Kidney (tissue), 14 donors: ENCODE measurements around the gene PHACTR1. TPM values are rescaled to one million over a fixed set of nuclear protein-coding genes. Genes with fewer than 3 reads are reported as not detected.

ENCODE experiments used
- DNase-seq, 5 donors: peaks; one replicate each; pipeline ENCODE4 v3.0.0-alpha.2; 2013 to 2020
- FAIRE-seq: peaks from 2 replicates; lab custom pipeline; 2012; peaks lifted over from hg19 to GRCh38; lab: Jason Lieb, UNC
- H3K27ac ChIP-seq, 2 donors: one replicate each; pipeline ENCODE4 v1.7.0; 2013; ENCODE audit warnings: low read depth in 2 of 2, low read length in 2 of 2, inconsistent platforms in 1 of 2
- H3K27me3 ChIP-seq: one replicate; pipeline ENCODE4 v1.7.1; 2013; ENCODE audit warnings: low read length, inconsistent platforms; ENCODE audit not compliant: control insufficient read depth, insufficient read depth
- H3K36me3 ChIP-seq, 3 donors: one replicate each; pipeline versions ENCODE4 v1.7.0 to v1.7.1; 2013; ENCODE audit warnings: low read length in 3 of 3, control low read depth in 1 of 3, inconsistent platforms in 1 of 3; ENCODE audit not compliant: insufficient read depth in 3 of 3, control insufficient read depth in 2 of 3
- H3K4me1 ChIP-seq, 3 donors: one replicate each; pipeline versions ENCODE4 v1.7.0 to v1.7.1; 2013; ENCODE audit warnings: low read length in 3 of 3, inconsistent platforms in 1 of 3, low read depth in 1 of 3; ENCODE audit not compliant: control insufficient read depth in 2 of 3, insufficient read depth in 2 of 3
- H3K4me3 ChIP-seq, 3 donors: one replicate each; pipeline versions ENCODE4 v1.7.0 to v1.8.1; 2013; ENCODE audit warnings: low read length in 3 of 3, control low read depth in 1 of 3, inconsistent platforms in 1 of 3
- H3K9ac ChIP-seq, 3 donors: one replicate each; pipeline versions ENCODE4 v1.7.0 to v1.7.1; 2013; ENCODE audit warnings: low read length in 3 of 3, control low read depth in 1 of 3, inconsistent platforms in 1 of 3
- H3K9me3 ChIP-seq, 3 donors: one replicate each; pipeline versions ENCODE4 v1.7.0 to v1.7.1; 2013; ENCODE audit warnings: low read length in 3 of 3, control low read depth in 1 of 3, inconsistent platforms in 1 of 3; ENCODE audit not compliant: control insufficient read depth in 2 of 3, insufficient read depth in 1 of 3
- intact Hi-C: fragments of 100-400 bp; cut with DNase I; formaldehyde crosslinking; loops from one replicate; pipeline ENCODE4 v1.11.1; 2022
- polyA plus RNA-seq: library from polyadenylated mRNA; stranded (reverse); fragments of 350-450 nt; fragmentation: Illumina TruSeq; extraction: RNeasy Lipid Tissue Mini Kit (QIAGEN cat#74804); gene quantifications from one replicate; pipeline ENCODE4 v1.2.3, GENCODE V29; 2014; ENCODE audit warnings: low read depth, low replicate concordance; ENCODE audit not compliant: insufficient read depth
- total RNA-seq: library from RNA; stranded (reverse); fragmentation: NEBNext Ultra II Directional; extraction: Animal tissue kit (Norgen Biotek cat#: 25700); gene quantifications from one replicate; pipeline ENCODE4 v1.2.1, GENCODE V29; 2021
- TF ChIP-seq, protein P1 (sequence below): IDR thresholded peaks from 3 replicates; pipeline ENCODE4 v1.5.1; 2012; ENCODE audit warnings: mild to moderate bottlenecking, moderate library complexity, borderline replicate concordance; ENCODE audit not compliant: insufficient read depth; ENCODE audit errors: extremely low read depth
- donor health status: control.
- donor health status: control.
- donor health status: control.
- donor health status: control.
- donor health status: control.
- donor health status: DM: yes; HTN: yes; CAD: no.
- donor health status: Normal renal cell carcinoma (clear cell type).

The PHACTR1 gene
- total and polyA plus RNA-seq, 2 donors from 2014 or later, result 3.3 to 33.6 TPM

DNA sequence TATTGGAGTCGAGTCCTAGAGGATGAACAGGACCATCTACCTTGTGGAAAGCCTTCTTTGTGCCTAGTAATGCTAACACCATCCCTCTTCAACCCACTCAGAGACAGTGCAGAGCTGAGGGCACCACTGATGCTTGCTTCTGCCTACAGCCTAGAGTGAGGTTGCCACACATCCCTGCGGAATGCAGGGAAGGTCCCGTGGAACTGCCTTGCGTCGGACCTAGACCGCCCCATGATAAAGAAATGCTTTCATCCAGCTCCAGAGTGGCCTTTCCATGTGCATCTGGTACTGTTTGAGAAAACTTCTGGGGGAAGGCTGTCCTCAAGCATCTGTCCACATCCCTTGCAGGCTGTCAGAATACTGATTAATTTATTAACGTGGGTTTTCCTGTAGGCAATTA is 168.4 kb downstream of the PHACTR1 start:
- Histone ChIP-seq H3K27me3 (no peaks in the 10 kb centered on the region), H3K27ac (no peak overlapping the region), H3K4me3 (no peak overlapping the region), H3K4me1 (no peaks in the 10 kb centered on the region), H3K9ac (no peak overlapping the region), H3K9me3 (no peaks in the 10 kb centered on the region), H3K36me3 (no peaks in the 10 kb centered on the region)
- no peak for DNase-seq
- intact Hi-C loops, result no loop called here
- TF ChIP-seq, protein P1, sequence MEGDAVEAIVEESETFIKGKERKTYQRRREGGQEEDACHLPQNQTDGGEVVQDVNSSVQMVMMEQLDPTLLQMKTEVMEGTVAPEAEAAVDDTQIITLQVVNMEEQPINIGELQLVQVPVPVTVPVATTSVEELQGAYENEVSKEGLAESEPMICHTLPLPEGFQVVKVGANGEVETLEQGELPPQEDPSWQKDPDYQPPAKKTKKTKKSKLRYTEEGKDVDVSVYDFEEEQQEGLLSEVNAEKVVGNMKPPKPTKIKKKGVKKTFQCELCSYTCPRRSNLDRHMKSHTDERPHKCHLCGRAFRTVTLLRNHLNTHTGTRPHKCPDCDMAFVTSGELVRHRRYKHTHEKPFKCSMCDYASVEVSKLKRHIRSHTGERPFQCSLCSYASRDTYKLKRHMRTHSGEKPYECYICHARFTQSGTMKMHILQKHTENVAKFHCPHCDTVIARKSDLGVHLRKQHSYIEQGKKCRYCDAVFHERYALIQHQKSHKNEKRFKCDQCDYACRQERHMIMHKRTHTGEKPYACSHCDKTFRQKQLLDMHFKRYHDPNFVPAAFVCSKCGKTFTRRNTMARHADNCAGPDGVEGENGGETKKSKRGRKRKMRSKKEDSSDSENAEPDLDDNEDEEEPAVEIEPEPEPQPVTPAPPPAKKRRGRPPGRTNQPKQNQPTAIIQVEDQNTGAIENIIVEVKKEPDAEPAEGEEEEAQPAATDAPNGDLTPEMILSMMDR, result no peak
- FAIRE-seq, result no peak

DNA sequence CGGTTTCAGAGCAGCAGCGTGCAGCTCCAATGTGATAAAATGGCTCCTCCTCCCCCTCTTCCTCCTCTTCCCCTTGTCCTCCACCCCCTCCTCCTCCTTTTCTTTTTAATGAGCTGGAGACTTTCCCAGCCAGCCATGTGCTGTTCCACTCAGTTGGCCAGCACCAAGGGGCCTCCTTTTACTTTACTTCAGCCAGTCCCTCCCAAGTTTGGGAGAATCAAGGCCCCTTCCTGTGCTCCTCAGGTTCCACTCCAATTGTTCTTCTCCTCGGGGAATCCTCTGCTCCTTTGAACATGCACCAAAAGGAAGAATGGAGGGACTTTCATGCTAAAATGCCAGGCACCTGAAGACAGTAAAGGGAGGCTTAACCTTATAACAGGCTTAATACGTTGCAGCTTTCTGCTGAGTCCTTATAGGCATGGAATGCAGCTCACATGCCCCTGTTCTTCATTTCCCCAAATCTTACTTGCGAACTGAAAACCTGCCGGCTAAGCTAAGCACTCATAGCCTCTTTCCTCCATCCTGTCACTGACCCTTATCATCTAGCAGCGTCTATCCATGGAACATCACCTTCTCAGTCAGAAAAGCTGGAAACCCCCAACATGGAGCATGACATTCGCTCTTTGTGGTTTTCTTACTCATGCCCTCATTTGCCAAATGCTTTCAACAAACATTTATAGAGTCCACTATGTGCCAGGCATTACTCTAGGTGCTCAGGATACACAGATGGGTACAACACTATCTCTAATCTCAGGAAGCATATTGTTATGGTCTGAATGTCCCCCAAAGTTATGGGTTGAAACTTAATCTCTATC is 170.6 kb downstream of the PHACTR1 start:
- intact Hi-C loops, result no loop called here
- TF ChIP-seq, protein P1, result no peak
- H3K4me1 ChIP-seq, result no peaks in the 10 kb centered on the region
- no peaks in the 10 kb centered on the region for H3K27me3 ChIP-seq
- FAIRE-seq, result no peak
- DNase-seq, result peak in 3 of 5 donors; percentile 33 to 69 (median 69)
- no peak overlapping the region for H3K27ac ChIP-seq
- no peak overlapping the region for H3K4me3 ChIP-seq
- H3K36me3 ChIP-seq, result no peaks in the 10 kb centered on the region
- no peak overlapping the region for H3K9ac ChIP-seq
- H3K9me3 ChIP-seq, result no peaks in the 10 kb centered on the region

DNA sequence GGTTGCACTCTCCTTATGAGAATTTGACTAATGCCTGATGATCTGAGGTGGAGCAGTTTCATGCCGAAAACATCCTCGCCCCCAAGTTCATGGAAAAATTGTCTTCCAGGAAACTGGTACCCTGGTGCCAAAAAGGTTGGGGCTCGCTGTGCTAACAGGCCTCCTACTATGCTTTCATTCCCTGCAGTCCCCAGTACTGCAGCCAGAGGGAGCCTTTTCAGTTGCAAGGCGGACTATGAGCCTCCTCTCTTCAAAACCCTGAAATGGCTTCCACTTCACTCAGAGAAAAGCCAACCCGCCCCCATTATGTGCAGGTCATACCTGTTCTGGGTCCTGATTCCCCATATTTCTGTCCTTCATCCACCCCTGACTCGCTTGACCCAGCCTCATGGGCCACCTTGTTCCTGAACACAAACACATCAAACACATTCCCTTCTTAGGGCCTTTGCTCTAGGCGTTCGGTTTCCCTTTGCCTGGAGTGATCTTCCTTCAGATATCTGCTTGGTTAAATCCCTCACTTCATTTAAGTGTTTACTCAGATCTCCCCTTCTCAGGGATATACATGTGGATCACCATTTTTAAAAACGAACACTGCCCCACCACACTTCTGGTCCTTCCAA is 173.7 kb downstream of the PHACTR1 start:
- no peak overlapping the region for H3K27ac ChIP-seq
- H3K36me3 ChIP-seq, result no peaks in the 10 kb centered on the region
- TF ChIP-seq, protein P1, result peak; percentile 11
- no peaks in the 10 kb centered on the region for H3K27me3 ChIP-seq
- FAIRE-seq (no peak), DNase-seq (no peak)
- H3K9ac ChIP-seq, result no peak overlapping the region
- intact Hi-C loops, result no loop called here
- no peak overlapping the region for H3K4me3 ChIP-seq
- no peaks in the 10 kb centered on the region for H3K4me1 ChIP-seq
- H3K9me3 ChIP-seq, result no peaks in the 10 kb centered on the region
